ENCODE results near the gene KRTAP10-2.

DNA sequence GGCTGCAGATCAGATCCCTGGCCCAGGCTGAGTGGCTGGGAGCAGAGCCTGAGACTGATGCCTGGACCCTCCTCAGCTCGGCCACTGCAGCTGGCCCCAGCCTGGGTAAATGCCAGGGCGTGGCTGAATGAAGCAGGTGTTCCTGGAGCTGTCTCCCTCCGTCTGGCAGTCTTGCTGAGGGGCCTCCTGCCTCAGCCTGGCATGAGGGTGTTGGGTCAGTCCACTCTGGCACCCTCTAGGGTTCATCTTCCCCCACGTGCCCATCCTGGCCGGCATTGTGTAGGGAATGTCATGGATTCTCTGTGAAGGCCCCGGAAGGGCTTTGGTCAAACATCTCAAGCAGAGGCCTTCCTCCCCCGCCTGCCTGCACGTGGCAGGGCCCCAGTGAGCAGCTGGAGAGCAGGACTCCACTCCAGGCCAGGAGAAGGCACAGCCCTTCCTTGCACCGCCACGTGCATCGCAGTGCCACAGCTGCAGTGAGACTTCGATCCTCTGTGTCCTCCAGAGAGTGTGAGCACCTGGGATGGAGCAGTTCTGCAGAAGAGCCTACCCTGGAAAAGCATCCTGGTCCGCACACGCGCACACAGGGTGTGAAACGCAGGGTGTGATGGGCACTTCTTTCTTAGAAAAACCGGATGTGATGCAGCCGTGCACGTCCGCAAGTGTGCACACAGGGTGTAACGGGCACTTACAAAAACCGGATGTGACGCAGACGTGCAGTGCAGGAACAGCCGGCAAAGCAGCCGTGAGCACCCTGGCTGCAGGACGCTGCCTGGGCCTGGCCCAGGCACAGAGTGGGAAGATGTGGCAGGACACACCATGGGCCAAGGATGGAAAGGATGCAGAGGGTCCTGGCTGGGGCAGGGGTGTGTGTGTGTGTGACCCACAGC, 17.6 kb upstream of the KRTAP10-2 start:
- TF ChIP-seq CTCF (IDR thresholded peaks at IDR 0.05) (no peak), POLR2A (IDR thresholded peaks at IDR 0.05; ENCODE audit: low read depth) (no peak)

Data from esophagus muscularis mucosa (tissue), 3 donors.